Transverse colon (tissue), 4 donors: ENCODE results near the gene GNAT1. TPM values are rescaled to one million over a fixed set of nuclear protein-coding genes. Genes with fewer than 3 reads are reported as not detected.

Experiments used
- DNase-seq: peaks from one replicate; pipeline ENCODE4 v3.0.0-alpha.2; 2019
- H3K27ac ChIP-seq, 4 donors: fragments of 200-600 bp; sonication (generic); 2 replicates each; pipeline ENCODE4 v1.5.1; 2016 to 2018; ENCODE audit warnings: inconsistent platforms in 4 of 4
- H3K27me3 ChIP-seq: fragments of 200-600 bp; sonication (generic); 2 replicates; pipeline ENCODE4 v1.5.1; 2017; ENCODE audit warnings: inconsistent platforms
- H3K36me3 ChIP-seq, 4 donors: fragments of 200-600 bp; sonication (generic); 2 replicates each; pipeline ENCODE4 v1.5.1; 2017 to 2019; ENCODE audit warnings: inconsistent platforms in 4 of 4
- H3K4me1 ChIP-seq, 4 donors: fragments of 200-600 bp; sonication (generic); 2 replicates each; pipeline ENCODE4 v1.5.1; 2017 to 2020; ENCODE audit warnings: inconsistent platforms in 4 of 4
- H3K4me3 ChIP-seq, 4 donors: fragments of 200-600 bp; sonication (generic); 1 replicate in 1 of 4; 2 replicates in 3 of 4; pipeline versions ENCODE4 v1.5.1 to v1.6.1; 2017 to 2019; ENCODE audit warnings: inconsistent platforms in 4 of 4
- H3K9me3 ChIP-seq, 2 donors: fragments of 200-600 bp; sonication (generic); 2 replicates each; pipeline ENCODE4 v1.5.1; 2017 to 2019; ENCODE audit warnings: inconsistent platforms in 2 of 2
- EP300 ChIP-seq: sonication (generic); formaldehyde crosslinking; IDR thresholded peaks from one replicate; pipeline ENCODE4 v1.6.1; 2017; ENCODE audit warnings: antibody characterized with exemption, low read depth
- POLR2A ChIP-seq: fragments of 450-650 bp; IDR thresholded peaks from one replicate; pipeline ENCODE4 v1.6.1; 2016; ENCODE audit warnings: antibody characterized with exemption, mild to moderate bottlenecking, moderate library complexity
- POLR2AphosphoS5 ChIP-seq, 3 donors: sonication (generic); formaldehyde crosslinking; IDR thresholded peaks; one replicate each; pipeline ENCODE4 v1.6.1; 2016; ENCODE audit warnings: antibody characterized with exemption in 3 of 3
- WGBS, 2 donors: methylation state at CpG; one replicate each; pipeline ENCODE4 v1.1.5; 2018; ENCODE audit warnings: low coverage in 1 of 2; 5-methylcytosine and 5-hydroxymethylcytosine counted together
- in situ Hi-C, 4 donors: fragments of 200-750 bp; cut with MboI; loops; one replicate each; pipeline versions ENCODE4 v1.15.0 to v1.15.1; 2017; ENCODE audit warnings: low sequenced_read_pairs in 3 of 4, low pct_ligation_motif_present in 1 of 4, low pct_unique_long_range_greater_than_20kb in 1 of 4
- intact Hi-C: fragments of 100-400 bp; cut with DNase I; formaldehyde crosslinking; loops from one replicate; pipeline ENCODE4 v1.15.1; 2023; ENCODE audit warnings: low total_unique reads
- total RNA-seq, 4 donors: library from RNA; depleted of rRNA; stranded (reverse); fragments of >200 nt; gene quantifications; one replicate each; pipeline ENCODE4 v1.1.0, GENCODE V29; 2016
- TF ChIP-seq, protein P1 (sequence below), 5 experiments: fragments of 200-600 bp in 3 of 5; fragments of 450-650 bp in 2 of 5; sonication (generic) in 3 of 5; IDR thresholded peaks; 1 replicate in 2 of 5; 2 replicates in 3 of 5; pipeline ENCODE4 v1.5.1; 2016 to 2017; ENCODE audit warnings: antibody characterized with exemption in 5 of 5, inconsistent platforms in 3 of 5, mild to moderate bottlenecking in 2 of 5, moderate library complexity in 1 of 5

Gene GNAT1
- total RNA-seq, 4 donors from 2014 or later: not detected

DNA sequence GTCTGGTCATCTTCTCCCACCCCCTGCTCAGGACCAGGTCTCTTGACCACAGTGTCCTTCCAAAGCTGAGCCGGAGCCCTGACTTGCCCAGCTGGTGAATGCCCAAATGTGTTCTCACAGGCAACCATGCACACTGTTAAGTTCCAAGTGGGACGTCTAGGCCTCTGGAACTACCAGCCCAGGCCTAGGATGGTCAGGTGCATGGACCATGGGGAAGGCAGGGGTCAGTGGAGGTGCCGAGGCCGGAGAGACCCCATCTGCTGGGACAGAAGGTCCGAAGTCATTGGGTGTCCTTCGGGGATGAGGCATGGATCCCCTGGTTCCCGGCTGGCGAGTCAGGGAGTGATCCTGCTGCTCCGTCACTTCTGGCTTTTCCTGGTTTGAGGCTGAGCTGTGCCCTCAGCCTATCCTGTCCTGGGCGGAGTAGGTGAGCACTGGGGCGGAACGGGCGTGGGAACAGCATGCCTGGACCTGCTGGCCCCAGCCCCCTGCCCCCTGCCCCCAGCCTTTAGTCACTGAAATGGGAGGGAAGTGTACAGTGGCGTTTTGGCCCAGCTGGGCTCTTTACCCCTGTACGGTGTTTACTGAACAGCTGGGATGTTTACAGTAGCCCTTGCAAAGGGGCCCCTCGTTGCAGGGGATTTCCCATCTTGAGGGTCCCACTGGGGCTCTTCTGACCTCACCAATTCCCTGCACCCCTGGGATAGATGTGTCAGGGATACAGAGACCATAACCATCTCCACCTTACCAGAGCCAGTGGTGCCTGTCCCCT, 24.2 kb upstream of the GNAT1 start:
- Histone ChIP-seq H3K27ac (peak overlapping the region; percentile 71 to 82 (median 80)), H3K36me3 (no peaks in the 10 kb centered on the region), H3K9me3 (no peaks in the 10 kb centered on the region), H3K4me3 (no peak overlapping the region), H3K4me1 (peaks cover 46 to 82% (median 60%) of the 10 kb centered on the region in 4 donors), H3K27me3 (no peaks in the 10 kb centered on the region)
- peak; percentile 59 for DNase-seq
- WGBS, 2 donors: 49% methylated on average over 16 of the region's 16 CpGs; no CpG with 5 or more reads in 1 of the 2 donors
- TF ChIP-seq EP300: no peak
- TF ChIP-seq POLR2AphosphoS5 (IDR thresholded peaks at IDR 0.05): no peak
- TF ChIP-seq, protein P1, sequence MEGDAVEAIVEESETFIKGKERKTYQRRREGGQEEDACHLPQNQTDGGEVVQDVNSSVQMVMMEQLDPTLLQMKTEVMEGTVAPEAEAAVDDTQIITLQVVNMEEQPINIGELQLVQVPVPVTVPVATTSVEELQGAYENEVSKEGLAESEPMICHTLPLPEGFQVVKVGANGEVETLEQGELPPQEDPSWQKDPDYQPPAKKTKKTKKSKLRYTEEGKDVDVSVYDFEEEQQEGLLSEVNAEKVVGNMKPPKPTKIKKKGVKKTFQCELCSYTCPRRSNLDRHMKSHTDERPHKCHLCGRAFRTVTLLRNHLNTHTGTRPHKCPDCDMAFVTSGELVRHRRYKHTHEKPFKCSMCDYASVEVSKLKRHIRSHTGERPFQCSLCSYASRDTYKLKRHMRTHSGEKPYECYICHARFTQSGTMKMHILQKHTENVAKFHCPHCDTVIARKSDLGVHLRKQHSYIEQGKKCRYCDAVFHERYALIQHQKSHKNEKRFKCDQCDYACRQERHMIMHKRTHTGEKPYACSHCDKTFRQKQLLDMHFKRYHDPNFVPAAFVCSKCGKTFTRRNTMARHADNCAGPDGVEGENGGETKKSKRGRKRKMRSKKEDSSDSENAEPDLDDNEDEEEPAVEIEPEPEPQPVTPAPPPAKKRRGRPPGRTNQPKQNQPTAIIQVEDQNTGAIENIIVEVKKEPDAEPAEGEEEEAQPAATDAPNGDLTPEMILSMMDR (IDR thresholded peaks at IDR 0.05): no peak
- no peak for TF ChIP-seq POLR2A
- in situ Hi-C loops (no loop called here), intact Hi-C loops (no loop called here)

- Histone ChIP-seq H3K36me3 (no peaks in the 10 kb centered on the region), H3K27ac (peak overlapping the region; percentile 71 to 82 (median 80)), H3K4me1 (peaks cover 49 to 82% (median 61%) of the 10 kb centered on the region in 4 donors), H3K4me3 (no peak overlapping the region), H3K27me3 (no peaks in the 10 kb centered on the region), H3K9me3 (no peaks in the 10 kb centered on the region)
- intact Hi-C loops (no loop called here), in situ Hi-C loops (no loop called here)
- DNase-seq: no peak
- WGBS, 2 donors: 83% methylated on average over 7 of the region's 7 CpGs; no CpG with 5 or more reads in 1 of the 2 donors
- TF ChIP-seq POLR2A (no peak), POLR2AphosphoS5 (IDR thresholded peaks at IDR 0.05) (no peak), EP300 (no peak)
- TF ChIP-seq, protein P1 (IDR thresholded peaks at IDR 0.05): no peak
These were observed 23.6 kb upstream of the GNAT1 start for GRCh38 chr3:50167841-50168209.

GRCh38 chr3:50168388-50168787, 23.0 kb upstream of the GNAT1 start:
- Histone ChIP-seq H3K4me1 (peaks cover 48 to 79% (median 60%) of the 10 kb centered on the region in 4 donors), H3K9me3 (no peaks in the 10 kb centered on the region), H3K27me3 (no peaks in the 10 kb centered on the region), H3K36me3 (no peaks in the 10 kb centered on the region), H3K27ac (peak overlapping the region in 3 of 4 donors; percentile 32 to 82 (median 71)), H3K4me3 (no peak overlapping the region)
- no peak for TF ChIP-seq EP300
- TF ChIP-seq, protein P1 (IDR thresholded peaks at IDR 0.05): no peak
- WGBS, 2 donors: 61% methylated on average over 4 of the region's 9 CpGs; no CpG with 5 or more reads in 1 of the 2 donors
- in situ Hi-C loops: no loop called here
- intact Hi-C loops: no loop called here
- no peak for DNase-seq

DNA sequence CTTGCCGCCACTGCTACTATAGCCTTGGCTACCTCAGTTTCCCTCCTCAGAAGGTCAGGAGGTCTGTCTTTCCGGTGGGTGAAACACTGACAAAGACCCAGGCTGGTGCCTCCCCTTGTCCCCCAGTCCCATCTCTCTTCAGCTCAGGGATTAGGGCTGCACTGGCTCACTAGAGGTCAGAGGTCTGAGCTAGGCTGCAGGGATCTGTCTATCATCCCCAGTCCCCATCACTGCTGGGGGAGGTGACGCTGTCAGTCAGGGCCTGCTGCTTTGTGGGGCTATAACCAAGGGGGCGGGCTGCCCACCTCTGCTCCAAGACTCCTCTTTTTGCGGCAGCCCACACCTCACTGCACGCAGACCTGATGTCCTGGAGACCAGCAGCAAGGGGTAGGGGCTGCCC, 22.6 kb upstream of the GNAT1 start:
- TF ChIP-seq POLR2AphosphoS5 (IDR thresholded peaks at IDR 0.05) (no peak), EP300 (no peak), POLR2A (no peak)
- TF ChIP-seq, protein P1 (IDR thresholded peaks at IDR 0.05): no peak
- DNase-seq: no peak
- Histone ChIP-seq H3K4me1 (peaks cover 44 to 79% (median 56%) of the 10 kb centered on the region in 4 donors), H3K4me3 (no peak overlapping the region), H3K36me3 (no peaks in the 10 kb centered on the region), H3K27me3 (no peaks in the 10 kb centered on the region), H3K9me3 (no peaks in the 10 kb centered on the region), H3K27ac (peak overlapping the region in 2 of 4 donors; percentile 0 to 32)
- intact Hi-C loops: no loop called here
- WGBS, 2 donors: 95% methylated on average over 6 of the region's 6 CpGs; no CpG with 5 or more reads in 1 of the 2 donors
- in situ Hi-C loops: no loop called here
